HEK293T (cell line): ENCODE data around the gene PIAS3.

Source experiments
- BHLHE40 ChIP-seq: fragments of 450-650 bp; IDR thresholded peaks from 2 replicates; pipeline ENCODE4 v1.6.1; 2016; ENCODE audit warnings: mild to moderate bottlenecking, moderate library complexity, borderline replicate concordance
- CTBP1 ChIP-seq: fragments of 450-650 bp; IDR thresholded peaks from 2 replicates; pipeline ENCODE4 v1.6.1; 2016; ENCODE audit warnings: borderline replicate concordance
- ELF4 ChIP-seq: fragments of 450-650 bp; IDR thresholded peaks from 2 replicates; pipeline ENCODE4 v1.6.1; 2017; ENCODE audit warnings: antibody characterized with exemption
- FOXA1 ChIP-seq: fragments of 450-650 bp; IDR thresholded peaks from 2 replicates; pipeline ENCODE4 v1.6.1; 2016; ENCODE audit warnings: mild to moderate bottlenecking
- FOXK2 ChIP-seq: fragments of 450-650 bp; IDR thresholded peaks from 2 replicates; pipeline ENCODE4 v1.6.1; 2016; ENCODE audit warnings: mild to moderate bottlenecking
- FOXM1 ChIP-seq: fragments of 450-650 bp; IDR thresholded peaks from 2 replicates; pipeline ENCODE4 v1.6.1; 2017; ENCODE audit warnings: mild to moderate bottlenecking, borderline replicate concordance
- HDGF ChIP-seq: fragments of 450-650 bp; IDR thresholded peaks from 2 replicates; pipeline ENCODE4 v1.6.1; 2017; ENCODE audit warnings: antibody characterized with exemption, borderline replicate concordance
- SP1 ChIP-seq: fragments of 450-650 bp; IDR thresholded peaks from 2 replicates; pipeline ENCODE4 v1.6.1; 2017
- SUZ12 ChIP-seq: fragments of 450-650 bp; IDR thresholded peaks from 2 replicates; pipeline ENCODE4 v1.6.1; 2016; ENCODE audit warnings: mild to moderate bottlenecking
- TARDBP ChIP-seq: fragments of 450-650 bp; IDR thresholded peaks from 2 replicates; pipeline ENCODE4 v1.6.1; 2016

DNA sequence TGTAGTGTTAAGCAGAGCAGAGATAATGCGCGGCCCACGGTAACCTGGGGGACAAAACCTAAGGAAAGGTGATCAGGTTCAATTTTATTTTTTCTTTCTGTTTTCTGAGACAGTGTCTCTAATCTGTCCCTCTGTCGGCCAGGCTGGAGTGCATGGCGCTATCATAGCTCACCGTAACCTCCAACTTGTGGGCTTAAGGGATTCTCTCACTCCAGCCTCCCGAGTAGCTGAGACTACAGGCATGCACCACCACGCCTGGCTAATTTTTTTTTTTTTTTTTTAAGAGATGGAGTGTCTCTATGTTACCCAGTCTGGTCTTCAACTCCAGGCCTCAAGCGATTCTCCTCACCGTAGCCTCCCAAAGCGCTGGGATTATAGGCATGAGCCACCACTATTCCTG is 27.5 kb upstream of the PIAS3 start:
- TF ChIP-seq FOXK2: no peak
- TF ChIP-seq SP1: no peak
- TF ChIP-seq FOXA1: no peak
- no peak for TF ChIP-seq FOXM1
- no peak for TF ChIP-seq TARDBP
- TF ChIP-seq CTBP1: no peak
- TF ChIP-seq ELF4: no peak
- TF ChIP-seq SUZ12: no peak
- no peak for TF ChIP-seq HDGF
- TF ChIP-seq BHLHE40: no peak
